ENCODE results near the gene ARL15.
A peak's percentile ranks its signal among the peaks of the same experiment; 100 is the strongest.

Gene ARL15

DNA sequence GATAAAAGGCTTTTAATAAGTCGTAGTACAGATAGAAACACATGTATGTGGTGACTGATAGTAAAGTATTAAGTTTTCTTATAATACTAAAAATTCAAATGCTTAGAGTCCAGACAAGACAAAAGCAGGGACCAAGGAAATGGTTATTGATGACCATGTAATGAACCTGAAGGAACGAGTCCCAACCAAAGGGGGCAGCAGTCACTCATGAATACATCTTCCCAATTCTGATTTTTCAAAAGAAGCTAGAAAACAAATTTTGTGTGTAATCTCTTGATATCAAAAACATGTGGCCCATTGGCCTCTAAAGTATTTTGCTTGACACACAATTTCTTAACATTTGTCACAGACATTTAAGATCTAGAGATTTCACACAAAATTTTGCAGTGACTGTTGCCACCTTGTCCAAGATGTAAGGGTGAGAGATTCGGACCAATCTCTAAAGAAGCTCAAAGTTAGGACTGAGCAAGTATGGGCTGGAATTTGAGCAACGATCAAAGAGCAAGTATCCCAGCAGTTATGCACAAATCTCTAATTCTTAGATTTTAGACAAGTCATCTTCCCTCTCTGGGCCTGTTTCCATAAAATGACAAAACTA, 66.8 kb downstream of the ARL15 start:
- peak; percentile 26 for DNase-seq (ENCODE audit: low spot score)

DNA sequence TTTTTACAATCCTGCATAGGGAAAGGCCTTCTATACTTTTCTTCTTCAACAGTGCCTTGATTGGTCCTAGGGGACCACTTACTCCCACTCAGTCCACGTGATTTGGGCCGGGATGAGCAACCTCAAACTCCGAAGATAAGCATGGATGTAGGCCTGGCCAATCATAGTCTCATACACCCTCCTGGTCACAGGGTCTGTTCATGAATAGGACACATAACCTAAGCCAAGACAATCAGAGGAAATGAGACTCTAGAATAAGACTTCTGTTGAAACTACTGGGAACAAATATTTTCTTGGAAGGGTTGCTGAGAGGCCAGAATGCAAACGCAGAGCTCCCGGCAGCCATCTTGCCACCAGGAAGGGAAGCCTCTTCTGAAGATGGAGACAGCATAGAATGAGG, 68.1 kb downstream of the ARL15 start:
- no peak for DNase-seq (ENCODE audit: low spot score)

DNA sequence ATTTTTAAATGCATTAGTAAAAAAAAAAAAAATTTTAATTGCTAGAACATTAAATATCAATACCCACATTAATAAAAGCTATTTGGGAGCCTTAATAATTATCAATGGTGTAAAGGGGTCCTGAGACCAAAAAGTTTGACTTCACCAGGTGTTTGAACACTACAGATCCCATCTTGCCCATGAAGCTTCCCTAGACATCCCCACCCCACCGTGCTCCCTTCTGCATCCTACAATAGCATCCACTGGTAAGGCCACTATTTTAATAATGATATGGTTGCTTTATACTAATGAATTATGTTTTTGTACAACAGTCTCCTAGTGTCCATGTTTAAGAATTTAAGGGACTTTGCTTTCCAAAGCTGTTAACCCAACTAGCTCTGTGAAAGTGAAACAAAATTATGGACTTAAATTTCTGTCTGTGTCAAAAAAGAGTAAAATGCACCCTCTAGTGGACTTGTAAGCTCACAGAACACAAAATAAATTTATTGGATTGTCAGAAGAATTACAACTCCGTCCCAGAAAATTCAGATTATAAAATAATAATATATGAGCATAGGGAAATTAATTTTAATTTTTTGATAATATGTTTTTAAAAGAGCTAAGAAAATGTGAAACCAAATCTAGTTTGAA, 76.0 kb downstream of the ARL15 start:
- DNase-seq (ENCODE audit: low spot score): peak; percentile 37

DNA sequence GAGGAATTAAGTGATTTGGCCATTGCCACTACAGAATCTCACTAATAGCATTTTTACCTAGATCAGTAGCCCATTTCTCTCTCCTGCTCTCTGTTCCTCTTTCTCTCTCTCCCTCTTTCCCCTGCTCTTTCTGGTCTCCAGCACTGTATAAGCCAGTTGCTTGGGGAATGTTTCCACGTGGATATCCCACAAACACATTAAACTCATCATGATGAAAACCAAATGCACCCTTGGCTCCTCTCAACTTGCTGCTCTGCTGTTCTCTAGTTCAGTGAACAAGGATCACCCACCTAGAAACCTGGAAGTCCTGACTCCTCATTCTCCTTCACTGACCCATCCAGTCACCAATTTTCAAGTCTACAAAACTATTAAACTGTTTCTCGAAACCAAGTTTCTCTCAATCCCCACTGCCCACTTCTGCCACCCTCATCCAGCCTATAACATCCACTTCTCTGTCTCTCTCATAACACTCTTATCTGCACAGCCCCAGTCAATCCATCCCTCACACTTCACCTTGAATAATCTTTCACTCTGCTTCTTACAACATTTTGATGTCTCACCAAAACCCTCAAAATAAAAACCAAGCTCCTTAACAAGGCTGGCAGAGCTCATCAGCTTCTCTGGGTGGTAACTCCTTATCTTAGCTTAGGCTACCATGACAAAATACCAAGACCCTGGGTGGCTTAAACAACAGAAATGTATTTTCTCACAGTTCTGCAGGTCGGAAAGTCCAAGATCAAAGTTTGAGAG, 79.3 kb downstream of the ARL15 start:
- no peak for DNase-seq (ENCODE audit: low spot score)

DNA sequence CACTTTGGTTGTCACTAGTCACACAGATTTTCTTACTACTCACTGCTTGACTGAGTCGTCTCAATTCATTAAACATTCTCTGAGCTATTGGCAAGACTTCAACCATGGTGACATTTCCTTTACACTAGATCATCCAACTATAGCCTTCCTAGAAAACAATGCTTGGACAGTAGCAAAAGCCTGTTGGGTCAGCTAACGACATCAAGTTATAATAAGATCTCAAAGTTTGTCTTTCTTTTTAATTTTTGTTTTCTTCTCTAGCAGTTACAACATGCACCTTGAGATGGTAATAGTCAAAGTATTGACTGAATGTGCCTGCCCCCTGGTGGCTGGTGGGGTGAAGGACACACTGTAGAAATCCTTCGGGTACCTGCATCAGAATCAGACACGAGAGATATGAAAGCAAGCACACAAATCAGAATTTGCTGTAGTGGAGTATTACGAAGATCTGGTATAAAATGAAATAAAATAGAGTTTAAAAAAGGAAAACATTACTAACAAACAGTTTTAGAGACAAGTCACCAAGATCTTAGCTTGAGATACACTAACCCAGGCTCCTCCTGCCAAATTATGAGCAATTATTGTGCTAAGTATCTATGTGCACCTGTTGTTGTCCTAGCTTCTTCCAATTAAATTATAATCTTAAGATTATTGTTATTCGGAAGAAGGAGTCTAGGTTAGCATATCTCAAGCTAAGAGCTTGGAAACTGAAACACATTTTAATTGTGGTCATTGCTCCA, 81.2 kb downstream of the ARL15 start:
- peak; percentile 21 for DNase-seq (ENCODE audit: low spot score)

DNA sequence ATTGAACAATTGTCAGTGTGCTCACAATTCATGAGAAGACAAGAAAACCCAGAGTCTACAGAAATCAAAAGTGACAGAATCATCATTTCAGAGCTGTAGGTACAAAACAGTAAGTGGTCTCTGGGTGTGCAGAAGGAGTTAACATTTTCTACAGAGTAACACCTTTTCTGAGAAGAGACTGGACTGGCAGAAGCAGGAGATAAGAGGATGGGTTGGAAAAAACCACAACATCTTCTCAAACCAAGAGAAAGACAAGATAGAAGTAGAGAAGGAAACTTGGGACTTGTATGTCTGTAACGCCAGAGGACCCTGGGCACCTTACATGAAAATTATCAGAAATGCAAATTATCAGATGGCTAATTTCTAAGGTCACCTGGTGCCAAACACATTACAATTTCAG, 82.6 kb downstream of the ARL15 start:
- DNase-seq (ENCODE audit: low spot score): no peak

DNA sequence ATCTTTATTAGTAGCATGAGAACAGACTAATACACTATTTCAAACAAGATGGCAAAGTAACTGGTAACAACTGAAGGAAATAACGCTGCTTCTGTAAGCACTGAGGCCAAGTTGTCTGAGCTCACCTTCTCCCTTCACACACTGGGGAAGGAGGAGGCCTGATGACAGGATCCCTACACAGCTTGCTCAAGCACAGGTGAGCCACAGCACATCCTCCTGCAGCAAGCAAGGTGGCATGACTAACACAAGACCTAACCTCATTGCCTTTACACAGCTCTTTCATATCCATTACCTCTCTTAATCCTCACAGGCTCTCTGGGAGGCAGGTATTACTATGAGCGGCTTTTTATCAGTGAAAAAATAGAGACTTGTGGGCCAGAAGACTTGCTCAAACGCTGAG, 83.3 kb downstream of the ARL15 start:
- DNase-seq (ENCODE audit: low spot score): no peak

DNA sequence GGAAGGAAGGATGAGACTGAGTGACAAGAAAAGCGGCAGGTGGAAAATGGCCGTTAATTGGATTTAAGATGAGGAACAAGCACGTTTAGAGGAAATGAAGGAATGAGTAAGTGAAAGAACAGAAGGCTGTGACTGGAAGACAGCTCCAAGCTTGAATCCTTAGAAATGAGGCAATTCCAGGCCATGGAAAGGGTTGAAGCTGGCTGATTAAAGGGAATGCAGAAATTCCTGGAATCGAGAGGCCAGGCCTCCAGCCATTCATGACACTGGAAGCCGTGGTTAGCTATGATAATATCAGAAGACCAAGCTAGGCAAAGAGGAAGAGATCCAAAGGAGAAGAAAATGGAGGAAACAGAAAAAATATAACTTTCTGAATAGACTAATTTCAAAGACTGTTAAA, 84.2 kb downstream of the ARL15 start:
- DNase-seq (ENCODE audit: low spot score): no peak

DNA sequence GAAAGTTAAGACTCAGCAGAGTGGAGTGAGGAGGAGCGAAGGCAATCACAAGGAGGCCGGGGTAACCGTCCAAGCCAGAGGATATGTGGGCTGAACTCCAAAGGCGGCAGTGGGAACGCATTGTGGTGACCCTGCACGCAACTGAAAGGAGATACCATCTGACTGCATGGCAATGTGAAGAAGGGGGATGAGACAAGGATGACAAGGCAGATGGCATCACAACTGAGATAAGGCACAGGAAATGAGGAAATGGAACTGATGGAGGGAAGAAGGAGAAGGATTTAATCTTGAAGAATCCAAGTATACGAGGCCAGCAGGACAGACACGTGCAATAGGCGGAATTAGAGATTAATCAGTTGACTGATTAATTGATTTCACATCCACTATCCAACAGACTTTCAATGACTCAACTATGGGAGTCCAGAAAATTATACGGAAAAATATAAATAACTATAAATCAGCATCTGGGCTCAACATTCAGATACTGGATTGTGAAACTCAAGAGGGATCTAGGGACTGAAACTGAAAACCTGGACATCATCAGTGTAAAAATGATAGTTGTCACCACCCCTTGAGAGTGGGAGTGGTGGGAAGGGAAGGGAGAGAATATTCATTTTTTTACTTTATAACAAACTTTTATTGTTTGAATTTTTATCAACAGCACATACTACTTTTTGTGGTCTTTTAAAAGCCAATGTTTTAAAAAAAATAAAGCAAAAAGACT, 86.1 kb downstream of the ARL15 start:
- no peak for DNase-seq (ENCODE audit: low spot score)

DNA sequence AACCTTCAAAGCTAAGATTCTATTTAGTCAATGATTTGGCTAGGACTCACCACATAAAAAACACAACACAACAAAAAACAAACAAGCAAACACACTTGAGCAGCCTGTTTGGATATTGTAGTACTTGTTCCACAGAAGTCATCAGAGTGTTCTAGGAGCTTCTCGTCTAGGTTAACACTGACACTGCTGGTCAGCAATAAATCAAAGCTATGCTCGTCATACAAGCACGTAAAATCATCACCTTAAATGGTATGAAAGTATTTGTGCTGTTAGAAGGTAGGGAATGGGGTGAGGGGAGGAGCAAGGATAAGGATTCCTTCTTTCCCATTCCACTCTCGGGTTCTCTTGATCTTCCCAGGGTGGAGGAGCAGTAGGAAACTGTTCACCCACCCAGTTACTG, 88.0 kb downstream of the ARL15 start:
- no peak for DNase-seq (ENCODE audit: low spot score)

DNA sequence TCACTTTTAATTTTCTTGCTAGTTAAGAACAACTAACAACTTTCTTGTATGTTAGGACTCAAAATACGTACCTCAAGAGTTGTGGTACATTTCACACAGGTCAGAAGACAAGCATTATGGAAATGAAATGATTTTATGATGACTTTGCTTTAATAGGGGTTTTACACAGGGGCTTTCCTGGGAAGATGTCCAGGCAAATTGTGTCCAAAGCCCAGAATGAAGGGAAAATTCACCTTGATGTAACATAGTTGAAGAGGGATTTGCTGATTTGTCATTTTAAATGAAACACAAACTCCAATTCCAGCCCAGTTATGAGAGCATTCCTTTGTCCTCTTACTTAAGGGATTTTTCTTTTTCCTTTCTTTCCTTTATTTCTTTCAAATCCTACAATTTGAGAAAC, 89.2 kb downstream of the ARL15 start:
- no peak for DNase-seq (ENCODE audit: low spot score)

DNA sequence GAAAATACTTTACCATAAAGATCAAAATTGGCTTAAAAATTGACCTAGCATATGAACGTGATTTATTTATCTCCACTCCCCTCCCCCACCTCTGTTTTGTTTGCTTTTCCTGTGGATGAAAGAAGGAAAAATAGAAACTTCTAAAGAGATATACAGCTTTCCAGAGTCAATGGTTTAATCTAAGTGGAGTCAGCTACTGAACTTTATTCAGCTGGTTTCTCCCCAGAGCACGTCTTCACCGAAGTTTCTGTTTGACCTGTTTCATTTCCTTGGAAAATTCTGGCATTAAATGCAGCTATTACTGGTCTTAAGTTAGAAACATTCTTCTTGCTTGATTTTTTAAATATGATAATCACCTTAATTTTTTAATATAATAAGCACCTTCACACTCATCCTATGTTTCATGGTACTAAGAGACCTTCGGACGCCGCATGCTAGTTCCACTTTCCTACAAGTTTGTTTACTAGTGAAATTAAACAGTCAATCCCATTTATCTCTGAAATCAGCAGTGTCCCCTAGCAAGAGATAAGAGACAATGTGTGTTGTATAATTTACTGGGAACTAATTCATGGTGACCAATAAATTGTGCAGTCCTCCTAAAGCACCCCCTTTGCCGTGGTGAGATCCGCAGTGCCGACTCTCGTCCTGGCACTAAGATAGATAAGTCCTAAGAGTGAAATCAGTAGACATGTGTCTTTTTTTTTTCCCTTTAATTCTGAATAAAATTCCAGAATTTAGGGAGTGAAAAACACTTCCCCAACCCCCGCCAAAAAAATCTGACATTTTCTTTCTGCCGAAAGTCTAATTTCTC, 89.9 kb downstream of the ARL15 start:
- no peak for DNase-seq (ENCODE audit: low spot score)

DNA sequence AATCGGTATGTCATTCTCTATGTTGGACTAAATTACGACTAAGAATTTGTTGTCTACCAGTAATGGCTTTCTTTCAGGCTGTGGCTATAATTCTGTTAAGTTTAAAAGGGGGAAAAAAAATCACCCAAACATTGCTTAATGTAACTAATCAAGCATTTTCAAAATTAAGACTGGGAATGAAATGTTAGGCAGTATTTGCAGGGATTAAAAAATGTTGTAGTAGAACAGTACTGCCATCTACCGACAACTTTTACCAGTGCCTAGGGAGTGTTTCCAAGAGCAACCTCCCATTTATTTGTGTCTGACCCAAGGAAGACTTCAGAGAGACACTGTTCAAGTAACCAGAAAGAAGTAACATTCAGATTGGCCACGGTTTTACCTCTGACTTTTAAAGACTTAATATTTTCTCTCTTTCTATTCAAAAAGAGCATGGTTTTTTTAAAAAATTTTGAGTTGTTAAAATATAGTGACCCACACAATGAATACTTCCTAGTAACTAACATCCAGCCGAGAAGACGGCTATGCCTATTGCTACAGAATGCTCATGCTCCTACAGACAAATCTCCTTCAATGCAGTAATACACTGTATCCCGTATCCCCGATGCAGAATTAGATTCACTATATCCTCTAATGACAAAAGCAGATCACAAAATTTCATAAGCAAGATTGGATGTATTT, 92.4 kb downstream of the ARL15 start:
- peak; percentile 22 for DNase-seq (ENCODE audit: low spot score)

DNA sequence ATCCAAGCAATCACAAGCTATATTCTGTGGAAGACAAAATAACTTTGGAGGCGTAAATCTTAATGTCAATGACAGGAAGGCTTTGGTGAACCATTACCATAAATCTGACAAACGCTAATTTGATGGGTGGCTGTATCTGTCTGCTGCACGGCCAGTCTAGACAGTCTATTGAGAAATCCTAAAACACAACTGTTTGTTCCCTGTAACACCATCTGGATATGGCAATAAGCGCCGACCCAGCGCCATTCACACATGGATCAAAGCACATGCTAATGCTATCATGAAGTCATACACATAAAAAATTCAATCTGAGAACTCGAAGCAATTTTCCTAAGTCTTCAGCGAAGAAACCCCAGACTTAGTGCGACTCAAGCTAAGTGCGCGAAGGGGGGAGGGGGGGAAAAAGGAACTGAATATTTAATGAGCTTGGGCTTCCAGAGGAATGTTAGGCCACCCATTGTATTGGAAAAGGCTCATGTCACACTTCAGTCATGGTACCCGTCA, 95.1 kb downstream of the ARL15 start:
- DNase-seq (ENCODE audit: low spot score): no peak

DNA sequence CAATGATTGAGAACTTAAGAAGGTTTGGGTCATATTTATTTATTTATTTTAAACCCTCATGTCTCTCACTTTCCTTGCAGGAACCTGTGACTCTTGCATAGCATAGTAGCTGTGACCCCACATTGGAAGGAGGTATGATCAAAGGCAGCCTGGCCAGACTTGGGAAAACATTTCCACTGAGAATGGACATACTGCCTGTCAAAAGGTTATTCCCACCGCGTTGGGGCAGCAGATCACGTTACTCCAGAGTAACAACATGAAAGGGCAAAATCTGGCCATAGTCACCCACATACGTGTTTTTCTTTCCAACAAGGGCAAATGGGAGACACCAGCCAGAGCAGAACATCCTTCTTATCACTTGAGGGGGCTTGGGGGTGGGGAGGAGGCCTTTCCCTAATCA, 95.7 kb downstream of the ARL15 start:
- DNase-seq (ENCODE audit: low spot score): no peak

DNA sequence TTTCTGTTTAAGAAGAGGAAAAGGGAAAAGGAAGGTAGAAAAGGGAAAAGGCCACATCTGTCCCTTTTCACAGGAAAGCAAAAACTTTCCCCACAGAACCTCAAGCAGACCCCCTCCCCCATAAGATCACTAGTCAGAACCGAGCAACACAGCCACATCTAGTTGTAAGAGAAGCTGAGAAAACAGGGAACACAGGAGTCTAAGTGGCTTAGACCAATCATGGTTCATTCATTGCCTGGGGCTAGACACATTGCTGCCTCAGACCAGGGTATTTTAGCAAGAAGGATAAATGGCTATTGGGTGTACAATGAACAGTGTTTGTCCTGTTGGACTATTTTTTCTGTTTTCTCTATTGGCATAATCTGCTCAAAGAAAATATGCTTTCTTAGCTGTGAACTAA, 98.0 kb downstream of the ARL15 start:
- no peak for DNase-seq (ENCODE audit: low spot score)

DNA sequence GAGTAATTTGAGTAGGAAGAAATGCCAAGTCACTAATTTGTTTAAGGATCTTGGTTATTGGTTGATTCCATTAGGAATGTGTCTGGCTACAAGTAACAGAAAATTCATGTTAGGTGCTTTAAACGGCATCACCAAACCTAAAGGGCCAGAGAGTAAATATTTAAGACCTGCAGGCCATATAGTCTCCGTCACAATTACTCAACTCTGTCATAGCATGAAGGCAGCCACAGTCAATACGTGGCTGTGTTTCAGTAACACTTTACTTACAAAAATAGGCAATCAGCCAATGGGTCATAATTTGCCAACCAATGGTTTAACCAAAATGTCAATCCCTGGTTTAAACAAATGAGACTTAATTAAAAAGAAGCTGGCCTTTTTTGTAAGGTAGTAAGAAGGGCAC, 98.5 kb downstream of the ARL15 start:
- DNase-seq (ENCODE audit: low spot score): no peak

DNA sequence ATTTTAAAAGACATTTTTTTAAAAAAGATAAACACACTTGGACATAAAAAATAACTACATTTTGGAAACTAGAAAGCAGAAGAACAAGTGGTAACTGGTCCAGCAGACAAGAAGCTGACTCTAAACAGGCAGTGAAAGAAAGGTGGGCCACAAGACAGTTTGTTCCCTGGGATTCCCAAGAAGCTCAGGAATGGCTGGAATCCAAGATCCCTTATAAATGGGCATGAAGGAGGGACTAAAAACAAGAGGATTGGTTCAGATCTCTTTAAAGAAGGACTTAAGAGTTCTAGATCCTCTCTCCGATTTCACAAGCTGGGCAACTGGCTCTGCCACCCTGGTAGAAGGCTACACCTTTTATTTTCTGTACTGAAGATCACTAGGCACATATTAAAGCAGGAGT, 102.8 kb downstream of the ARL15 start:
- no peak for DNase-seq (ENCODE audit: low spot score)

DNA sequence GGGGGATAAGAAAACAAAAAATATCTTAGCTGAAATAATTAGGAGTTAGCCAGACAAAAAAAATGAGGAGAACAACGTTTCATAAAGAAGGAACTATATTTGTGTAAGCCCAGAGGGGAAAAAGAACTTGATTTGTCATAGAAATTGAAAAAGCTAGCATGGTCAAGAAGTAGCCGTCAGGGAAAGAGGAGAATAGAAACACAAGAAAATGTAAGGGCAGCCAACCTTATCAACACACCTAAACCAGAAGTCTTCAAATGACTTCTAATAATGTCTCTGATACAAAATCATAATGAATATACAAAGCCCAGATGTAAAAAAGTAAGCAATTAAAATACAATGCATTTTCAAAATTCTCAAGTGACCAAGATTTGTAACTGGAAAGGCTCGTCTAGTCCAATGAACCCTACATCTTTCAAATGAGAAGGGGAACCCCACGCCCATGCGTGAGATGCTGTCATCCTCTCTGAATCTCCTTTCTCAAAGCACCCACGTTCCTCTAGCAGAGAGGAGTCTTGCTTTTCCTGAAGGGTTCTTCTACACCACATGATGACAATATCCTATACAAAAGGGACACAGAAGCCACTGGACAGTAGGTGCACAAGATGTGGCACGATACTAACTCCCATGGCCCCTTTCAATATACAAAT, 103.7 kb downstream of the ARL15 start:
- no peak for DNase-seq (ENCODE audit: low spot score)

DNA sequence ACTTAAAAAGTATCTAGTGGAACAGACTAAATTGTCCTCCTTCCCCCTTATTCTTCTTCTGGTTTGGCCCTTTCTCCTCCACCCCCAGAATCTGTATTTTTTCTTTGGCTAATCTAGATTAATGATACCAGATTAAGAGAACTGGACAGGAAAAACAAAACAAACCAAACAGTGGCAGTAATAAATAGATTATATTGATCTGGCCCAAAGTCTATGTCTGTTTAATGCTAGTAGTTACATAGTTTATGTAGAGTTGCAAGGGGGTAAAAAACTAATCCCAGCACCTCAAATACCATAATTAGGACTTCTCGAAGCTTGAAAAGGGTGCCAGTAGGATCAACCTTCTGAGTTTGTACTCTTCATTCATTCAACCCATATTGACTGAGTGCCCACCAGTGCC, 104.5 kb downstream of the ARL15 start:
- DNase-seq (ENCODE audit: low spot score): no peak

Measured in hepatic stellate cell (primary cell).